Measurements from ENCODE around the gene INHBB. TPM values are rescaled to one million over a fixed set of nuclear protein-coding genes. Genes with fewer than 3 reads are reported as not detected.
A peak's percentile ranks its signal among the peaks of the same experiment; 100 is the strongest.

INHBB gene
- total RNA-seq, 2 donors from 2014 or later, result not detected

GRCh38 chr2:120360307-120360855, 14.4 kb downstream of the INHBB start:
- Mint-ChIP-seq H3K4me1 (ENCODE audit: low read depth in 2 of 2) (no peaks in the 10 kb centered on the region), H3K4me3 (no peak overlapping the region)
- no peak for ATAC-seq

GRCh38 chr2:120362926-120363325, 17.0 kb downstream of the INHBB start:
- ATAC-seq (no peak), DNase-seq (ENCODE audit: low spot score) (no peak)
- H3K27ac Mint-ChIP-seq, result no peak overlapping the region
- H3K36me3 Mint-ChIP-seq, result no peaks in the 10 kb centered on the region
- H3K4me1 Mint-ChIP-seq (ENCODE audit: low read depth in 2 of 2), result no peaks in the 10 kb centered on the region
- no peaks in the 10 kb centered on the region for H3K9me3 Mint-ChIP-seq
- H3K4me3 Mint-ChIP-seq, result no peak overlapping the region
- peaks cover 0 to 2% of the 10 kb centered on the region in 2 donors for H3K27me3 Mint-ChIP-seq

More at GRCh38 chr2:120360307-120360855, 14.4 kb downstream of the INHBB start:
- no peak overlapping the region for H3K27ac Mint-ChIP-seq
- H3K9me3 Mint-ChIP-seq, result no peaks in the 10 kb centered on the region
- no peaks in the 10 kb centered on the region for H3K36me3 Mint-ChIP-seq
- no peak for DNase-seq (ENCODE audit: low spot score)
- H3K27me3 Mint-ChIP-seq, result peaks cover 0 to 3% of the 10 kb centered on the region in 2 donors

GRCh38 chr2:120365236-120365793, 19.4 kb downstream of the INHBB start:
- Mint-ChIP-seq H3K36me3 (no peaks in the 10 kb centered on the region), H3K4me3 (no peak overlapping the region), H3K9me3 (no peaks in the 10 kb centered on the region), H3K4me1 (ENCODE audit: low read depth in 2 of 2) (no peaks in the 10 kb centered on the region), H3K27me3 (peaks cover 0 to 6% of the 10 kb centered on the region in 2 donors), H3K27ac (no peak overlapping the region)
- ATAC-seq (no peak), DNase-seq (ENCODE audit: low spot score) (no peak)

- ATAC-seq (no peak), DNase-seq (ENCODE audit: low spot score) (no peak)
- Mint-ChIP-seq H3K9me3 (no peaks in the 10 kb centered on the region), H3K4me1 (ENCODE audit: low read depth in 2 of 2) (no peaks in the 10 kb centered on the region), H3K4me3 (no peak overlapping the region), H3K27ac (no peak overlapping the region), H3K27me3 (peaks cover 0 to 6% of the 10 kb centered on the region in 2 donors), H3K36me3 (no peaks in the 10 kb centered on the region)
Measured at GRCh38 chr2:120366698-120367097, 20.8 kb downstream of the INHBB start.

- H3K27me3 Mint-ChIP-seq, result peaks cover 0 to 6% of the 10 kb centered on the region in 2 donors
Measured at GRCh38 chr2:120367221-120367620, 21.3 kb downstream of the INHBB start.

GRCh38 chr2:120367649-120368048, 21.7 kb downstream of the INHBB start:
- no peaks in the 10 kb centered on the region for H3K36me3 Mint-ChIP-seq
- H3K9me3 Mint-ChIP-seq, result no peaks in the 10 kb centered on the region
- H3K4me3 Mint-ChIP-seq, result no peak overlapping the region
- peaks cover 0 to 6% of the 10 kb centered on the region in 2 donors for H3K27me3 Mint-ChIP-seq
- ATAC-seq (no peak), DNase-seq (ENCODE audit: low spot score) (no peak)
- H3K27ac Mint-ChIP-seq, result no peak overlapping the region
- no peaks in the 10 kb centered on the region for H3K4me1 Mint-ChIP-seq (ENCODE audit: low read depth in 2 of 2)

More at GRCh38 chr2:120367221-120367620, 21.3 kb downstream of the INHBB start:
- H3K9me3 Mint-ChIP-seq, result no peaks in the 10 kb centered on the region
- ATAC-seq (no peak), DNase-seq (ENCODE audit: low spot score) (no peak)
- no peaks in the 10 kb centered on the region for H3K36me3 Mint-ChIP-seq
- H3K4me1 Mint-ChIP-seq (ENCODE audit: low read depth in 2 of 2), result no peaks in the 10 kb centered on the region
- H3K27ac Mint-ChIP-seq, result no peak overlapping the region
- H3K4me3 Mint-ChIP-seq, result no peak overlapping the region

- Mint-ChIP-seq H3K36me3 (no peaks in the 10 kb centered on the region), H3K27me3 (peaks cover 0 to 6% of the 10 kb centered on the region in 2 donors), H3K4me1 (ENCODE audit: low read depth in 2 of 2) (no peaks in the 10 kb centered on the region), H3K27ac (no peak overlapping the region), H3K9me3 (no peaks in the 10 kb centered on the region), H3K4me3 (no peak overlapping the region)
- DNase-seq (ENCODE audit: low spot score), result no peak
- peak in 1 of 2 donors; percentile 33 for ATAC-seq
Measured at GRCh38 chr2:120368086-120368485, 22.1 kb downstream of the INHBB start.

- Mint-ChIP-seq H3K9me3 (no peaks in the 10 kb centered on the region), H3K4me1 (ENCODE audit: low read depth in 2 of 2) (no peaks in the 10 kb centered on the region), H3K27me3 (peaks cover 0 to 6% of the 10 kb centered on the region in 2 donors), H3K27ac (no peak overlapping the region), H3K4me3 (no peak overlapping the region), H3K36me3 (no peaks in the 10 kb centered on the region)
- ATAC-seq (no peak), DNase-seq (ENCODE audit: low spot score) (no peak)
Measured at GRCh38 chr2:120369250-120369649, 23.3 kb downstream of the INHBB start.

- no peaks in the 10 kb centered on the region for H3K36me3 Mint-ChIP-seq
- DNase-seq (ENCODE audit: low spot score), result no peak
- H3K4me3 Mint-ChIP-seq, result no peak overlapping the region
- no peak for ATAC-seq
- H3K9me3 Mint-ChIP-seq, result no peaks in the 10 kb centered on the region
- H3K27ac Mint-ChIP-seq, result no peak overlapping the region
- H3K27me3 Mint-ChIP-seq, result peaks cover 0 to 6% of the 10 kb centered on the region in 2 donors
- no peaks in the 10 kb centered on the region for H3K4me1 Mint-ChIP-seq (ENCODE audit: low read depth in 2 of 2)
Measured at GRCh38 chr2:120371969-120372625, 26.2 kb downstream of the INHBB start.

GRCh38 chr2:120372816-120373215, 26.9 kb downstream of the INHBB start:
- Mint-ChIP-seq H3K36me3 (no peaks in the 10 kb centered on the region), H3K9me3 (no peaks in the 10 kb centered on the region), H3K4me3 (no peak overlapping the region), H3K27ac (no peak overlapping the region), H3K27me3 (peaks cover 0 to 10% of the 10 kb centered on the region in 2 donors), H3K4me1 (ENCODE audit: low read depth in 2 of 2) (no peaks in the 10 kb centered on the region)
- ATAC-seq, result no peak
- no peak for DNase-seq (ENCODE audit: low spot score)

GRCh38 chr2:120373424-120373823, 27.5 kb downstream of the INHBB start:
- no peak for ATAC-seq

GRCh38 chr2:120374821-120375220, 28.9 kb downstream of the INHBB start:
- ATAC-seq (no peak), DNase-seq (ENCODE audit: low spot score) (no peak)
- Mint-ChIP-seq H3K27me3 (peaks cover 0 to 6% of the 10 kb centered on the region in 2 donors), H3K4me1 (ENCODE audit: low read depth in 2 of 2) (no peaks in the 10 kb centered on the region), H3K4me3 (no peak overlapping the region), H3K9me3 (no peaks in the 10 kb centered on the region), H3K27ac (no peak overlapping the region), H3K36me3 (no peaks in the 10 kb centered on the region)

More at GRCh38 chr2:120373424-120373823, 27.5 kb downstream of the INHBB start:
- no peaks in the 10 kb centered on the region for H3K4me1 Mint-ChIP-seq (ENCODE audit: low read depth in 2 of 2)
- H3K9me3 Mint-ChIP-seq, result no peaks in the 10 kb centered on the region
- no peaks in the 10 kb centered on the region for H3K36me3 Mint-ChIP-seq
- H3K27ac Mint-ChIP-seq, result no peak overlapping the region
- H3K4me3 Mint-ChIP-seq, result no peak overlapping the region
- peaks cover 0 to 11% of the 10 kb centered on the region in 2 donors for H3K27me3 Mint-ChIP-seq
- DNase-seq (ENCODE audit: low spot score), result no peak

- no peak overlapping the region for H3K4me3 Mint-ChIP-seq
- H3K9me3 Mint-ChIP-seq, result no peaks in the 10 kb centered on the region
- H3K27me3 Mint-ChIP-seq, result peaks cover 0 to 5% of the 10 kb centered on the region in 2 donors
- no peaks in the 10 kb centered on the region for H3K4me1 Mint-ChIP-seq (ENCODE audit: low read depth in 2 of 2)
- H3K27ac Mint-ChIP-seq, result no peak overlapping the region
- no peaks in the 10 kb centered on the region for H3K36me3 Mint-ChIP-seq
- no peak for DNase-seq (ENCODE audit: low spot score)
- no peak for ATAC-seq
Measured at GRCh38 chr2:120375251-120376020, 29.5 kb downstream of the INHBB start.

GRCh38 chr2:120376101-120376500, 30.2 kb downstream of the INHBB start:
- H3K27me3 Mint-ChIP-seq, result peaks cover 0 to 5% of the 10 kb centered on the region in 2 donors
- H3K27ac Mint-ChIP-seq, result no peak overlapping the region
- no peaks in the 10 kb centered on the region for H3K4me1 Mint-ChIP-seq (ENCODE audit: low read depth in 2 of 2)
- H3K36me3 Mint-ChIP-seq, result no peaks in the 10 kb centered on the region
- no peak overlapping the region for H3K4me3 Mint-ChIP-seq
- peak in 1 of 2 donors; percentile 2 for ATAC-seq
- no peaks in the 10 kb centered on the region for H3K9me3 Mint-ChIP-seq
- DNase-seq (ENCODE audit: low spot score), result no peak

Data from natural killer cell treated with Interleukin-12 subunit alpha and Interleukin-12 subunit beta and Interleukin-15 and Interleukin-18, amount 100 ng/mL, for 72 hours (primary cell).